Right atrium auricular region (tissue), 2 donors: ENCODE results near the gene UBE2N. TPM values are rescaled to one million over a fixed set of nuclear protein-coding genes. Genes with fewer than 3 reads are reported as not detected.
A peak's percentile ranks its signal among the peaks of the same experiment; 100 is the strongest.

Source experiments
- DNase-seq: peaks from one replicate; pipeline ENCODE4 v3.0.0-alpha.2; 2019; ENCODE audit warnings: low spot score
- H3K27ac ChIP-seq, 2 donors: fragments of 200-600 bp; sonication (generic); 1 replicate in 1 of 2; 2 replicates in 1 of 2; pipeline ENCODE4 v1.5.1; 2016 to 2019
- H3K27me3 ChIP-seq, 2 donors: fragments of 200-600 bp; sonication (generic); one replicate each; pipeline versions ENCODE4 v1.5.1 to v1.6.0; 2017 to 2019
- H3K36me3 ChIP-seq: fragments of 200-600 bp; sonication (generic); one replicate; pipeline ENCODE4 v1.5.1; 2016
- H3K4me1 ChIP-seq, 2 donors: fragments of 200-600 bp; sonication (generic); one replicate each; pipeline versions ENCODE4 v1.5.1 to v1.6.0; 2017 to 2019
- H3K4me3 ChIP-seq, 2 donors: fragments of 200-600 bp; sonication (generic); 1 replicate in 1 of 2; 2 replicates in 1 of 2; pipeline ENCODE4 v1.5.1; 2017 to 2019; ENCODE audit warnings: mild to moderate bottlenecking in 1 of 2, moderate library complexity in 1 of 2
- H3K9me3 ChIP-seq, 2 donors: fragments of 200-600 bp; sonication (generic); one replicate each; pipeline ENCODE4 v1.5.1; 2019
- total RNA-seq, 2 donors: library from RNA; depleted of rRNA; stranded (reverse); fragments of >200 nt; gene quantifications; one replicate each; pipeline ENCODE4 v1.1.0, GENCODE V29; 2016
- TF ChIP-seq, protein P1 (sequence below), 2 donors: fragments of 200-600 bp; sonication (generic); IDR thresholded peaks; one replicate each; pipeline ENCODE4 v1.5.1; 2019; ENCODE audit warnings: antibody characterized with exemption in 2 of 2

UBE2N gene
- total RNA-seq, 2 donors from 2014 or later = 30.2 to 41.5 TPM

DNA sequence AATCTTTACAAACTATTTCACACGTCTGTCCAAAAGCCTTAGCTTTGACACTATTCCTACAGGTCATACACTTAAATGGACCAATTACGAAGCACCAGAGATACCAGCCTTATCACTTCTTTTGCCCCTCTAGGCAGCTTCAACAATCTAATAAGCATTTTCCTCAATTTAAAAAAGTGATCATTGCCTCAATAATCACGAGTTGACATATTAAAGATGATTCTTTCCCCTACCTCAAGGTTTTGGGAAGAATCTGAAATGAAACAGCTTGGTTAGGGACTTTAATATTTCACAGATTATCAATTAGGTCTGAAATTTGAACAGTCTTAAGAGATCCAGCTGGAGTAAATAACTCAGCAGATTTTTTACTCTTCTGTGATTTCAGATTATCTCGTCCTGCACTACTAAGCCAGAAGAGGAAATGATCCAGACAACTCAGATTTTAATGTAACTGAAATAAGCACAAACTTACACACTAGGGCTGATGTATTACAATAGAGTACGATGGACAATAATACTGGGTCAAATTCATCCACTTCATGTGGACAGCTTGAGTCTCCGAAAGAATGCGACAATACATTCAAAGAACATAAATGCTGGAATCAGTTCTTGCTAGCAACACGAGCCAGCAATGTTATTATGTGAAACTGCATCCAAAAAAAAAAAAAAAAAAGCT, 15.9 kb downstream of the UBE2N start:
- peak overlapping the region in 1 of 2 donors; percentile 24 for H3K27ac ChIP-seq
- H3K4me3 ChIP-seq = no peak overlapping the region
- no peaks in the 10 kb centered on the region for H3K9me3 ChIP-seq
- H3K36me3 ChIP-seq = no peaks in the 10 kb centered on the region
- TF ChIP-seq, protein P1, sequence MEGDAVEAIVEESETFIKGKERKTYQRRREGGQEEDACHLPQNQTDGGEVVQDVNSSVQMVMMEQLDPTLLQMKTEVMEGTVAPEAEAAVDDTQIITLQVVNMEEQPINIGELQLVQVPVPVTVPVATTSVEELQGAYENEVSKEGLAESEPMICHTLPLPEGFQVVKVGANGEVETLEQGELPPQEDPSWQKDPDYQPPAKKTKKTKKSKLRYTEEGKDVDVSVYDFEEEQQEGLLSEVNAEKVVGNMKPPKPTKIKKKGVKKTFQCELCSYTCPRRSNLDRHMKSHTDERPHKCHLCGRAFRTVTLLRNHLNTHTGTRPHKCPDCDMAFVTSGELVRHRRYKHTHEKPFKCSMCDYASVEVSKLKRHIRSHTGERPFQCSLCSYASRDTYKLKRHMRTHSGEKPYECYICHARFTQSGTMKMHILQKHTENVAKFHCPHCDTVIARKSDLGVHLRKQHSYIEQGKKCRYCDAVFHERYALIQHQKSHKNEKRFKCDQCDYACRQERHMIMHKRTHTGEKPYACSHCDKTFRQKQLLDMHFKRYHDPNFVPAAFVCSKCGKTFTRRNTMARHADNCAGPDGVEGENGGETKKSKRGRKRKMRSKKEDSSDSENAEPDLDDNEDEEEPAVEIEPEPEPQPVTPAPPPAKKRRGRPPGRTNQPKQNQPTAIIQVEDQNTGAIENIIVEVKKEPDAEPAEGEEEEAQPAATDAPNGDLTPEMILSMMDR (IDR thresholded peaks at IDR 0.05) = no peak
- no peak for DNase-seq
- no peaks in the 10 kb centered on the region for H3K27me3 ChIP-seq
- peaks cover 0 to 77% of the 10 kb centered on the region in 2 donors for H3K4me1 ChIP-seq

DNA sequence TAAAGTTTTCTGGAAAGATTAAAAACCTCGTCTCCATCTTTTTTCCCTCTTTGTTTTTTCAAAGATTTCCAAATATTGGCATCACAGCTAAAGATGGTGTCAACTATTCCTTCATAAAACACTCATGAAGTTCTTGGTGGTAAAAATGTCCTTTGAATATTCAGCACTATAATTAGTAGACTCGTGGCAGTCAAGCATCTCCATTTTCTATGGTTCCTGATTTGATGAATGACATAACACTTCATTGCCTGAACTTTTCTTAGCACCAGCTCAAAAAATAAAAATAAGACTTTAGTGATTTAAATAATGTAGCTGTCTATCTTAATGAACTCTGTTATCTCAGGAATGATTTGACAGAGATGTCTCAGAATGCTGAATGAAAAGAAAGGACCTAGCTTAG, 19.7 kb downstream of the UBE2N start:
- H3K9me3 ChIP-seq = no peaks in the 10 kb centered on the region
- H3K36me3 ChIP-seq = no peaks in the 10 kb centered on the region
- peak overlapping the region in 1 of 2 donors; percentile 15 for H3K27ac ChIP-seq
- no peak for DNase-seq
- no peak overlapping the region for H3K4me3 ChIP-seq
- peaks cover 0 to 51% of the 10 kb centered on the region in 2 donors for H3K4me1 ChIP-seq
- H3K27me3 ChIP-seq = no peaks in the 10 kb centered on the region
- TF ChIP-seq, protein P1 (IDR thresholded peaks at IDR 0.05) = no peak

DNA sequence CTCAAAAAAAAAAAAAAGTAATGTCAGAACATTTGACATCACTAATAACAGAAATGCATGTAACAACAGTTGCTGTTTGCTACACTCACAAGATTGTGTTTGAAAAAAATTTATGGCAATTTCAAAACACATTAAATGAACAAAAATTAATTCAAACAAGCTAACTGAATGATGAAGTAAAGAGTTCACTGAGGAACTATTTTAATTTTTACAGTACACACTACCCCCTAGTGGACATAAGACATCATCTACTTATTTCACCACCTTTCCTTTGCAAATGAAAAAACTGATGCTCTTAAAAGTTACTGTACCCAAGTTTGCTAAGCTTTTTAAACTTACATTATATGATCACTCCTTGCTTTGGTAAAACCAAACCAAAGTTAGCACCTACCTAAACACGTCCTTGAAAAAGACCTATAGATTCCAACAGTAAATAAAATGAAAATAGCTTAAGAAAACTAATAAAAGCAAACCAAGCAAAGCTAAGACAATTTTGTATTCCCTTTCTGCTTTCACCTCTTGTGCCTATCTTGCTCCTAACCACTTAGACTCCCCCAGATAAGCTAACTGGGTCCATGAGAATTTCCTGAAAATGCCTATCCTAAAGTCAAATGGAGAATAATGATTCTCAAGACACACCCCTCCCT, 22.2 kb downstream of the UBE2N start:
- Histone ChIP-seq H3K27me3 (no peaks in the 10 kb centered on the region), H3K4me3 (no peak overlapping the region), H3K36me3 (no peaks in the 10 kb centered on the region), H3K4me1 (peaks cover 0 to 45% of the 10 kb centered on the region in 2 donors), H3K9me3 (no peaks in the 10 kb centered on the region), H3K27ac (no peak overlapping the region)
- DNase-seq = no peak
- TF ChIP-seq, protein P1 (IDR thresholded peaks at IDR 0.05) = peak; percentile 46 to 77

DNA sequence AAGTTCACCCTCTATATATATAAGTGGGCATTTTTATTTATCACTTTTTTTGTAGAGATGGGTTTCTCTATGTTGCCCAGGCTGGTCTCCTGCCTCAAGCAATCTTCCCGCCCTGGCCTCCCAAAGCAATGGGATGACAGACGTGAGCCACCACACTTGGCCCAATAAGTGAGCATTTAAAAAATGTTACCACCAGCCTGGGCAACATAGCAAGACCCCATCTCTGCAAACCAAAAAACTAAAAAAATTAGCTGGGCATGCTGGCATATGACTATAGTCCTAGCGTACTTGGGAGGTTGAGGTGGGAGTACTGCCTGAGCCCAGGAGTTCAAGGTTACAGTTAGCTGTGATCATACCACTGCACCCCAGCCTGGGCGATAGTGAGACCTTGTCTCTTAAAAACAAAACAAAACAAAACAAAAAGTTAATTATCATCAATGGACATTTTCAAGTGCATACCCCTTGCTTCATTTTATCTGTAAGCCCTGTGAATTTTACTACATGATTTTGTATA, 23.7 kb downstream of the UBE2N start:
- TF ChIP-seq, protein P1 (IDR thresholded peaks at IDR 0.05) = no peak
- Histone ChIP-seq H3K36me3 (no peaks in the 10 kb centered on the region), H3K27ac (no peak overlapping the region), H3K4me1 (peaks cover 0 to 47% of the 10 kb centered on the region in 2 donors), H3K27me3 (no peaks in the 10 kb centered on the region), H3K4me3 (no peak overlapping the region), H3K9me3 (no peaks in the 10 kb centered on the region)
- DNase-seq = no peak

DNA sequence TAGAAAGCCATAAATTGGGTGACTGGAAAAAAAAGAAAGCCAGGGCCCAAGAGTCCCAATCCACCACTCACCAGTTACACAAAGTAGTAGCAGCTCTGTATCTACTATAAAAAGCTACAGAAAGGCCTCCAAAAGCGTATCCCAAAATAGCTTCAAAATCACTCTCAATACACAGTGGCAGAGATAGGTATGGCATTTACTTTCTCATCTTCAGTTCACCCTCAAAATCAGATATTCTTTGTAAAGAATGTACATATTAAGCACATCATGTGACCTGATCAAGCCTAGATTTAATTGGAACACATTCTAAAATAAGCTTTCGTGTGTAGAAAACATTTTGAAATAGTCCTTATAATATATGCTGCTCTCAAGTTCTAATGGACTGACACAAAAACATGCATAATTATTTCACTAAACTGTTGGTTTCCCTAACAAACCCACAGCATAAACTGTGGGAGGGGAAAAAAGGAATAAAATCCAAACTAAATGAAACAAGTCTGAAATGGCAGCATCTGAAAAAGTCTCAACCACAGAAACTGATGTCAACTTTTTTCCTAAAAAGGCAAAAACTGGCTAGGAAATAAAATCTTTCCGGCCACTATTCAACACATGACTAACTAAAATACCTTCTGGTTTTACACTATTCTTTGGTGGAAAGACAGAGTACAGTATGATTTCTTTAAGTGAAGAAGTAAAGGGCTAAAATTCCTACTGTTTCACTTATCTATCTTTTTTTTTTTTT, 25.9 kb downstream of the UBE2N start:
- H3K4me1 ChIP-seq = peaks cover 0 to 52% of the 10 kb centered on the region in 2 donors

More for the DNA sequence above, 25.9 kb downstream of the UBE2N start:
- Histone ChIP-seq H3K36me3 (no peaks in the 10 kb centered on the region), H3K27me3 (no peaks in the 10 kb centered on the region), H3K9me3 (no peaks in the 10 kb centered on the region), H3K27ac (peak overlapping the region; percentile 35 to 75), H3K4me3 (no peak overlapping the region)
- no peak for DNase-seq
- TF ChIP-seq, protein P1 (IDR thresholded peaks at IDR 0.05) = no peak
